OCI-LY1 (cell line): Measurements from ENCODE around the gene TRIM46.

Source experiments
- EZH2 ChIP-seq: fragments of 200-600 bp; sonication (generic), shearing (Covaris generic); IDR thresholded peaks from 2 replicates; pipeline ENCODE4 v1.8.0; 2017; ENCODE audit warnings: borderline replicate concordance, mixed run types, mild to moderate bottlenecking, antibody characterized with exemption, low read length, moderate library complexity, mixed read lengths
- TF ChIP-seq, protein P1 (sequence below): fragments of 200-600 bp; sonication (generic), shearing (Covaris generic); IDR thresholded peaks from 2 replicates; pipeline ENCODE4 v1.5.1; 2017; ENCODE audit warnings: mild to moderate bottlenecking, antibody characterized with exemption, low read length, moderate library complexity, mixed read lengths

DNA sequence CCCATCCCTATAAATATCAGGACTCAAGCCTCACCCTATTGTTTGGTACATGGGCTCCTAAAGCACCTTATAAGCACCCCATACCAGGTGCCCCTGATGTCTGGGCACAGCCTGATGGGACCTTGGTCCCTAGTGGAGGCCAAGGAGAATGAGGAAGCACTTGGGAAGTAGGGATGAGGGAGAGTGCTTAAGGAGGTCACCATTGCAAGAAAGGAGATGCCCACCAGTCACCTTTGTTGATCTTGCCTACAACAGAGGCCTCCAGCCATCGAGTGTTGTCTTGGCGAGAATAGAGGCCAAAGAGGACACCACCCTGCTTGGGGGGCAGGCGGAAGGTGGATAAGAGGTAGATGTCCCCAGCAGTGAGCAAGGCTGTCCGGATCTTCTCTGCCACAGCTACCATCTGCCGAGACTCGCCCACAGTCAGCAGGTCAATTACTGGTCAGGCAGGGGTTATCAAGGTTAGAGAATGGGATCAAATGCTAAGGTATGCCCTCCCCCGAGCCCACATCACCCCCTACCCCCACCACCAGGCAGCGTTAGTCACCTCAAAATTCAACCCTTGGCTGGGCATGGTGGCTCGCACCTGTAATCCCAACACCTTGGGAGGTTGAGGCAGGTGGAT, 32.4 kb downstream of the TRIM46 start:
- TF ChIP-seq, protein P1, sequence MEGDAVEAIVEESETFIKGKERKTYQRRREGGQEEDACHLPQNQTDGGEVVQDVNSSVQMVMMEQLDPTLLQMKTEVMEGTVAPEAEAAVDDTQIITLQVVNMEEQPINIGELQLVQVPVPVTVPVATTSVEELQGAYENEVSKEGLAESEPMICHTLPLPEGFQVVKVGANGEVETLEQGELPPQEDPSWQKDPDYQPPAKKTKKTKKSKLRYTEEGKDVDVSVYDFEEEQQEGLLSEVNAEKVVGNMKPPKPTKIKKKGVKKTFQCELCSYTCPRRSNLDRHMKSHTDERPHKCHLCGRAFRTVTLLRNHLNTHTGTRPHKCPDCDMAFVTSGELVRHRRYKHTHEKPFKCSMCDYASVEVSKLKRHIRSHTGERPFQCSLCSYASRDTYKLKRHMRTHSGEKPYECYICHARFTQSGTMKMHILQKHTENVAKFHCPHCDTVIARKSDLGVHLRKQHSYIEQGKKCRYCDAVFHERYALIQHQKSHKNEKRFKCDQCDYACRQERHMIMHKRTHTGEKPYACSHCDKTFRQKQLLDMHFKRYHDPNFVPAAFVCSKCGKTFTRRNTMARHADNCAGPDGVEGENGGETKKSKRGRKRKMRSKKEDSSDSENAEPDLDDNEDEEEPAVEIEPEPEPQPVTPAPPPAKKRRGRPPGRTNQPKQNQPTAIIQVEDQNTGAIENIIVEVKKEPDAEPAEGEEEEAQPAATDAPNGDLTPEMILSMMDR = no peak
- no peak for TF ChIP-seq EZH2
